Measurements from ENCODE around the gene STARD3.

- no peak for TF ChIP-seq CTCF (conservative IDR thresholded peaks at IDR 0.05)
- TF ChIP-seq ZFX (IDR thresholded peaks at IDR 0.05), result no peak
Observed at GRCh38 chr17:39643271-39643670, 6.3 kb downstream of the STARD3 start.

All from C4-2B (cell line).